Activated T-cell treated with anti-CD3 and anti-CD28 coated beads, Interleukin-2, amount 50 U/mL, for 72 hours (primary cell): ENCODE measurements around the gene CCDC181. TPM values are rescaled to one million over a fixed set of nuclear protein-coding genes. Genes with fewer than 3 reads are reported as not detected.

ENCODE experiments used
- ATAC-seq, 2 donors: fragments of 150-1000 bp; cut with Tn5 transposase; replicated peaks in 1 of 2; 2 replicates each; pipeline ENCODE4 v1.10.0; 2021; ENCODE audit warnings: moderate library complexity in 2 of 2, mild to moderate bottlenecking in 1 of 2
- DNase-seq, 2 donors: peaks; one replicate each; pipeline ENCODE4 v3.0.0; 2021 to 2022; ENCODE audit warnings: mixed read lengths in 1 of 2
- H3K27ac Mint-ChIP-seq: one replicate; pipeline ENCODE4 v1.8.0; 2022; ENCODE audit warnings: mild to moderate bottlenecking, moderate library complexity, mixed read lengths
- H3K27me3 Mint-ChIP-seq: one replicate; pipeline ENCODE4 v1.8.0; 2022; ENCODE audit warnings: low read depth, mixed read lengths
- H3K36me3 Mint-ChIP-seq, 2 donors: one replicate each; pipeline ENCODE4 v1.8.0; 2022; ENCODE audit warnings: mixed read lengths in 2 of 2, mild to moderate bottlenecking in 1 of 2; ENCODE audit not compliant: insufficient read depth in 2 of 2
- H3K4me1 Mint-ChIP-seq: one replicate; pipeline ENCODE4 v1.8.0; 2022; ENCODE audit warnings: low read depth, mixed read lengths
- H3K4me3 Mint-ChIP-seq, 2 donors: one replicate each; pipeline ENCODE4 v1.8.0; 2022; ENCODE audit warnings: mild to moderate bottlenecking in 2 of 2, mixed read lengths in 2 of 2, moderate library complexity in 2 of 2
- H3K9me3 Mint-ChIP-seq, 2 donors: one replicate each; pipeline ENCODE4 v1.8.0; 2022; ENCODE audit warnings: mixed read lengths in 2 of 2
- total RNA-seq, 2 donors: library from RNA; stranded (reverse); gene quantifications; one replicate each; pipeline ENCODE4 v1.2.3, GENCODE V29; 2022

CCDC181 gene
- total RNA-seq, 2 donors from 2014 or later: not detected

DNA sequence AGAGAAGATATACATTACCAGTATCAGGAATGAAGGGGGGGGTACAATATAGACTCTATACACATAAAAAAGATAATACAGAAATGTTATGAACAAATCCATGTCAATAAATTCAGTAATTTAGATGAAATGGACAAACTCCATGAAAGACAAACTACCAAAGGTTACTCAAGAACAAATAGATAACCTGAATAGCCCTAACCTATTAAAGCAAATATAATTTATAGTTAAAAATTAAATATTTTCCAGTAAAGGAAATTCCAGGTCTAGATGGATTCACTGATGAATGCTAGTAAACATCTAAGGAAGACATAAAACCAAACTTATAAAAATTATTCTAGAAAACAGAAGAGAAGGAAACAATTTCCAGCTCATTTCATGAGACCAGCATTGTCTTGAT, 46.1 kb downstream of the CCDC181 start:
- H3K27me3 Mint-ChIP-seq: no peaks in the 10 kb centered on the region
- no peak overlapping the region for H3K4me3 Mint-ChIP-seq
- H3K36me3 Mint-ChIP-seq: peaks cover 0 to 1% of the 10 kb centered on the region in 2 donors
- ATAC-seq: no peak
- H3K9me3 Mint-ChIP-seq: no peaks in the 10 kb centered on the region
- no peaks in the 10 kb centered on the region for H3K4me1 Mint-ChIP-seq
- no peak for DNase-seq
- H3K27ac Mint-ChIP-seq: no peak overlapping the region

DNA sequence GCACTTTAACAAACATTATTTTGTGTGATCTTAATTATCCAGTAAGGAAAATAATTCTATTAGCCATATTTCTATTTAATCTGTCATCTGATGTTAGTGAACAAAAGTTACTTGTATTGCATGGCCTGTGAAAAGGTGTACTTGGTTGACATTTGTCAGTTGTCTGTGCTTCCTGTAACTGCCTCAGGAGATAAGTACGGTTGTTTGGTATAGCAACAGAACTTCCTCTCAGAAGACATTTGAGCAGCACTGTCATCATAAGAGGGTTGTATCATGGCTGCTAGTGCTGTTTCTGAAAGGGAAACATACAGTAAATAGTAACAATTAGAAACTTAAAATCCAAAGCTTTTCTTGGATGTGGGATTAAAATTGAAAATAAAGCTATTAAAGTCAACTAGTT, 55.9 kb downstream of the CCDC181 start:
- H3K27ac Mint-ChIP-seq: peak overlapping the region; percentile 24
- peaks cover 1 to 3% of the 10 kb centered on the region in 2 donors for H3K36me3 Mint-ChIP-seq
- ATAC-seq (no peak), DNase-seq (no peak)
- H3K4me1 Mint-ChIP-seq: peaks cover 27% of the 10 kb centered on the region
- peak overlapping the region in 1 of 2 donors; percentile 45 for H3K4me3 Mint-ChIP-seq
- no peaks in the 10 kb centered on the region for H3K9me3 Mint-ChIP-seq
- H3K27me3 Mint-ChIP-seq: no peaks in the 10 kb centered on the region

DNA sequence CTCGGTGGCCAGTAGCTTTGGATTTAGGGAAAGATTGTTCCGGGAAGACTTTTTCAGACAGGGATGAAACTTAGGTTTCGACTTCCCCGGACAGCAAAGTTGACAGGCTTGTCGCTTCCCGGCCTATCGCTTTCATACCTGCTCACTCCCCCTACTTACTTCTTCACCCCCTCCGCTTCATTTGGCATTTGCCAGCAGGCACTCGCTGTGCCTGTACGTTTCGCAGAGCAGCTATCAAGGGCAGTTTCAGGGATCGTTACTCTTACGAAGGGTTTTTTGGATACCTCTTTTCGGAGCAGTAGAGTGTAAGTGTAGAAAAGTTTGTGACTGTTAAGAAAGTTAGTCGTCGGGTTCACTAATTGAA, 58.9 kb downstream of the CCDC181 start:
- peaks cover 27% of the 10 kb centered on the region for H3K4me1 Mint-ChIP-seq
- peaks cover 4% of the 10 kb centered on the region in 2 donors for H3K9me3 Mint-ChIP-seq
- no peak overlapping the region for H3K27ac Mint-ChIP-seq
- H3K27me3 Mint-ChIP-seq: no peaks in the 10 kb centered on the region
- H3K36me3 Mint-ChIP-seq: peaks cover 1 to 7% of the 10 kb centered on the region in 2 donors
- ATAC-seq (peak; percentile 3), DNase-seq (peak; percentile 18 to 30)
- no peak overlapping the region for H3K4me3 Mint-ChIP-seq

DNA sequence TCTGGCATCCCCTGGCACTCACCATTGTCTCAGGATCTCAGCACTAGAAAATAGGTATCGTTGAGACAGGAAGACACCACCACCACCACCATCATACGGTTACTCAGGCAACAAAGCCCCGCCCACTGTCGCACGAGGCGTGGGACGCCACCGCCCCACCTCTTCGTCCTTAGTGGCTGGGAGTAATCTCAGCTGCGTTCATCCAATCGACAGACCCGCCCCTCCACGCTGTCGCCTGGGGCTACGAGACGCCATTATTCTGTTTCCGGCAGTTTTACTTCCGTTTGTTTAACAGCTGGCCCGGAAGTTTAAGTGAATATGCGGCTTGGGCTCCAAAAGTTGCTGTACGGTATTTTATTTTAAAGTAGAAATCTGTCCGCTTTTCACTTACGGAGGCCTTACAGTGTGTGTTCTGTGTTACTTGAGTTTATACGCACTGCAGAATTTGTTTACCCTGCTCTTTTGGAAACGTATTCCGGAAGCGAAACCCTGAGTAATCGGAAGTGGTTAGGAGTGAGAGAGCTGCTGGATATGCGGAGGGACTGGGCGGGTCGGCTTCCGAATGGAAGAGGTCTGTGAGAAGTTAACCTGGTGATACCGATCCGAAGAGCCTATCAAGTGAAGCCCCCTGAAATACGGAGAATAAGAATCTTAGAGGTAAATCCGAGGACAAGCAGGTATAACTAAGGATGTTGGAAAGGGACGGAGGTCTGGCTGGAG, 59.4 kb downstream of the CCDC181 start, which contains the start of the genes BLZF1 and NME7:
TSS of gene BLZF1 (plus strand) at position 510 of the 720 bp plus-strand sequence. CDS start 1,328 bp downstream, outside the sequence.
TSS of gene NME7 (minus strand) at position 112 of the 720 bp plus-strand sequence. CDS start at position 25, 87 bp downstream.
- peak; percentile 98 to 99 for DNase-seq
- H3K36me3 Mint-ChIP-seq: peaks cover 1 to 7% of the 10 kb centered on the region in 2 donors
- no peak within 1 kb of the TSS for H3K4me3 Mint-ChIP-seq
- H3K4me1 Mint-ChIP-seq: peaks cover 28% of the 10 kb centered on the region
- no peak within 1 kb of the TSS for H3K27ac Mint-ChIP-seq
- ATAC-seq: peak; percentile 93
- H3K9me3 Mint-ChIP-seq: peaks cover 4% of the 10 kb centered on the region in 2 donors
- no peaks in the 10 kb centered on the region for H3K27me3 Mint-ChIP-seq

DNA sequence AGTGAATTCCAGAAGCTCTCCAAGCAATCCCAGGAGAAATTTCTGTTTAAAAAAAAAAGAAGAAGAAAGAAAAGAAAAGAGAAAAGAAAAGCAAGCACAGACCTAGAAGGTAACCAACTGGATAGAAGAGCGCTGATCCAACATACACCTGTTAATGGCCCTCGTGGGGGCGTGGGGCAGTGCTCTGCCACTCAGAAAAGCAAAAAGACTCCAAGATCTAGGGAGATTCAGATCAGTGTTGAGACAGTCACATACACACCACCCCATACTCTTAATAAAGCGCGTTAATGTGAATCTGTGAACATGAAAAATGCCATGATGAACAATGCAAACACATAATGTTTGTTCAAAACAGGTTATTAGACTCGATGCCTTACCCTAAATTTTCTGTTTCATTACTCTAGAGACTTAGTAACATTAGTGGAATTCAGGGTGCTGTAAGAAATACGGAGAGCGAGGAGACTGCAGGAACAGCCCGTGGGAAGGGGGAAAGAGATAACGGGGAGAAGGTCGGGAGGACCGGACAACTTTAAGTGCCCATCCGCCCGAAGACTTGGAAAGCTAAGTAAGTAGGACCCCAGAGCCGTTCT, 60.1 kb downstream of the CCDC181 start:
- DNase-seq: no peak

DNA sequence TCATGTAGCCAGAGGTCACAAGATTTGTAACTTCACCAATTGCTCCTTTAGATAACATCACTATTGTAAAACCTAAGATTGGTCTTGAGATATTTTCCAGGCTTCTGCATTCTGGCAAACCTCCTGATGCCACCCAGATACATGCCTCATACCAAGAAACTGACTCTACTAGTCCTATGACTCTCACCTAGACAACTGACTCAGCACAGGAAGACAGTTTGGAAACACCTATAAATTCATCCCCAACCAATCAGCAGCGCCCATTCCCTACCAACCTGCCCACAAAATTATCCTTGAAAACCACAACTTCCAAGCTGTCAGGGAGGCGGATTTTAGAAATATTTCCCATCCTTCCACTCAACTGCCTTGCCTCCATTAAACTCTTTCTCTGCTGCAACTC, 62.3 kb downstream of the CCDC181 start:
- no peaks in the 10 kb centered on the region for H3K27me3 Mint-ChIP-seq
- H3K4me3 Mint-ChIP-seq: no peak overlapping the region
- peaks cover 18% of the 10 kb centered on the region for H3K4me1 Mint-ChIP-seq
- H3K27ac Mint-ChIP-seq: no peak overlapping the region
- DNase-seq: peak; percentile 23 to 34
- peaks cover 4% of the 10 kb centered on the region in 2 donors for H3K9me3 Mint-ChIP-seq
- ATAC-seq: peak; percentile 17 to 35
- peaks cover 0 to 4% of the 10 kb centered on the region in 2 donors for H3K36me3 Mint-ChIP-seq

More for the DNA sequence above, 60.1 kb downstream of the CCDC181 start:
- Mint-ChIP-seq H3K9me3 (peaks cover 4% of the 10 kb centered on the region in 2 donors), H3K27ac (no peak overlapping the region), H3K36me3 (peaks cover 1 to 7% of the 10 kb centered on the region in 2 donors), H3K4me3 (no peak overlapping the region), H3K4me1 (peaks cover 34% of the 10 kb centered on the region), H3K27me3 (no peaks in the 10 kb centered on the region)
- no peak for ATAC-seq

DNA sequence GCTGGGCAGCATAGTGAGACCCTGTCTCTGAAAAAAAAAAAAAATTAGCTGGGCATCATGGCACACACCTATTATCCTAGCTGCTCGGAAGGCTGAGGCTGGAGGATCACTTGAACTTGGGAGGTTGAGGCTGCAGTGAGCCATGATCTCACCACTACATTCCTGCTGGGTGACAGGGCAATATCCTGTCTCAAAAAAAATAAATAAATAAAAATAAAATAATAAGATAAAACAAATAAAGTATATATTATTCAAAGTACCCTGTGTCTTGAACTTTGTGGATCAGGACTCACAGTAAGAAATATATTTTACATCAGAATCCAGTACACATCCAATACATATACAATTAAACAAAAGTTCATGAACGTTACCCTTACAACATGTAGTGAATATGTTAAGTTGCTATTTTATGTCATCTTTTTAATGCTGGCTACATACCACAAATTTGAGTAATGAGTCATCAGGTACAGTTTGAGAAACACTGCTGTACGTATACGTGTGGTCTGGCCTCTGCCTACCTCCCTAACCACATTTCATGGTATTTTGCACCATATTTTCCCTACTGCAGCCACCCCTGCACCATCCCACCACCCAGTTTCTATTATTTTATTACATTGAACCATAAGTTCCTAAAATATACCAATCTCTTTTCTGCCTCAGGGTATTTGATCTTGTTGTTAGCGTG, 64.1 kb downstream of the CCDC181 start:
- peak; percentile 33 to 37 for ATAC-seq

DNA sequence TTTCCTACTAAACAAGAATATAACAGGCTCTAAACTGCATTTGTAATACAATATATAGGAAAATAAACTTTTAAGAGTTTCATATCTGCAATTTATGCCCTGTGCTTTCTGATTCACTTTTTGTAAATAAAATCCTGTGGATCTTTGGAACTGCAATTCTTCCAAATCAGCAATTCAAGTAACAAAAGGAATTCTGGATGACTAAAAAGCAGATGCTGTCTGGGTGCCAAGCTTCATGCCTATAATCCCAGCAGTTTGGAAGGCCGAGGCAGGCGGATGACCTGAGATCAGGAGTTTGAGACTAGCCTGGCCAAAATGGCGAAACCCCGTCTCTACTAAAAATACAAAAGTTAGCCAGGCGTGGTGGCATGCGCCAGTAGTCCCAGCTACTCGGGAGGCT, 66.0 kb downstream of the CCDC181 start:
- ATAC-seq (no peak), DNase-seq (no peak)
- peaks cover 4% of the 10 kb centered on the region in 2 donors for H3K9me3 Mint-ChIP-seq
- no peak overlapping the region for H3K4me3 Mint-ChIP-seq
- H3K27ac Mint-ChIP-seq: no peak overlapping the region
- H3K4me1 Mint-ChIP-seq: peaks cover 7% of the 10 kb centered on the region
- no peaks in the 10 kb centered on the region for H3K27me3 Mint-ChIP-seq
- H3K36me3 Mint-ChIP-seq: peaks cover 0 to 4% of the 10 kb centered on the region in 2 donors

More for the DNA sequence above, 64.1 kb downstream of the CCDC181 start:
- Mint-ChIP-seq H3K4me3 (peak overlapping the region; percentile 36 to 64), H3K9me3 (peaks cover 4% of the 10 kb centered on the region in 2 donors), H3K36me3 (peaks cover 0 to 4% of the 10 kb centered on the region in 2 donors), H3K4me1 (peaks cover 7% of the 10 kb centered on the region), H3K27me3 (no peaks in the 10 kb centered on the region), H3K27ac (peak overlapping the region; percentile 86)
- peak; percentile 35 to 46 for DNase-seq

DNA sequence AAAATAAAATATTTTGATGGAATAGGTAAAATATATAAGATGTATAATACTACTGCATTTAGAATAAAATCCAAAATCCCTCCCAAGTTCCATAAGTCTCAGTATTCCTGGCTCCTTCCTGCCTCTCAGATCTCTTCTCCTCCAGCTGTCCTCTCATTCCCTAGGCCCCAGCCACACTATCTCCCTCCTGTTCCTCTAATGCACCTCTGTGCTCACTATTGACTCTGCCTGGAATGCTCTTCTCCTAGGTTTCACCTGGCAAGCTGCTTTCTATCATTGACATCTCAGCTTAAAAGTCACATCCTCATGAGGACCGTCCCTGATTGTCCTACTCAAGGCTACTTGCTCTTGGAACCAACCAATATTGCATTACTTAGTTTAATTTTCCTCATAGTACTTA, 66.9 kb downstream of the CCDC181 start:
- H3K9me3 Mint-ChIP-seq: peaks cover 4% of the 10 kb centered on the region in 2 donors
- no peak for ATAC-seq
- no peak overlapping the region for H3K27ac Mint-ChIP-seq
- DNase-seq: no peak
- H3K36me3 Mint-ChIP-seq: peaks cover 0 to 4% of the 10 kb centered on the region in 2 donors
- no peak overlapping the region for H3K4me3 Mint-ChIP-seq
- peaks cover 7% of the 10 kb centered on the region for H3K4me1 Mint-ChIP-seq
- no peaks in the 10 kb centered on the region for H3K27me3 Mint-ChIP-seq

DNA sequence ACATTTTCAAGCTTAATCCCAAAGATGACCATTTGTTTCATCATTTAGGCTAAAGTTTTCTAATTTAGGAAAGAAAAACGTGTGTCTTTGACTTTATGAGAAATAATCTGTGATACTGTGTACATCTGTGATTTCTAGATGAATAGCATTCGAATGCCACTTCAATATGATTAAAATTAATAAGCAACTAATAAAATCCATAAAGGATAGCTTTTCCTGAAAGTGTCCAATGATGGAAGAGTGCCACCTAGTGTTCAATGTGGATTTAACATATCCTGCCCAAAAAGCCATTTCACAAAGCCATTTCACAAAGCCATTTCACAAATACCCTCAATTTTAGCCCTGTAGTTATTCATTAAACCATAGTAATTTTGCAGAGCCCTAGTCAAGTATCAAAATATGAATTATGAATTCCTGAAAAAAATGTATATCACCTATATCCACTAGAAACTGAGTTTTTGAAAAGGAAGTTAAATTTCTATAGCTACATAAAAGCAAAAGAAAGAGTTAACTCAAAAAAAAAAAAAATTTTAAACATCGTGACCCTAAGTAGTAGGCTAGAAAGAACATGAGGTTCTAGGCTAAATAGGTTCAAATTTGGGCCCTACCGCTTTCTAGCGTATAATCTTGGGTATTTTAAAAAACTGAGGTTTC, 78.8 kb downstream of the CCDC181 start:
- DNase-seq: peak; percentile 14 to 27

DNA sequence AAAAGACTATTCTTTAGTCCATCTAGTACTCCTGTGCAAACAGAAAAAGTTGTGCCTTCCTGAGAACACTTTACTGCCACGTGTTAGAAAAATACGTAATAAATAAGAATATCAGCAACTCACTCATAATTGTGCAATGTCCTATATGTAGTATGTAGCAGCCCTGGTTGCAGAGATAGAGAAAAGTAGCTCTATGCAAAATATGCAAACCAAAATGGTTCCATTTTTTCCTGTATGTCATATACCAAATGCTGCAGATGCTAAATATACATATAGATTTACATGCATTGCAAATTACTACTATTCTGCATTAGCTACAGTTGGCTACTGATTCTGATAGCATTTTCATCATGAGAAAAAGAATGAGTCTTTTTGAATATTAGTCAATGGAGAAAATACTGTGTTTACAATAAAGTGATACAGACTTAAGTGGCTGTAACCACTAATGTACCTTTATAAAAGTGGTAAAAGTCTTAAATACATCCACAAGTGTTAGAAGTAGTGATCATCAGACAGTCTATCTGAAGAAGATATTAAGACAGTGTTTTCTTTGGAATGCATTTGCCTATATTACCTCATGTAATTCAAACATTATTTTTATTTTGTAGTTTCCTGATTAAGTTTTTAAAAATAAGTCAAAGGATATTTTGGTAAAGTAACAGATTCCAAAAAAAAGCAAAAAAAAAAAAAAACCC, 79.4 kb downstream of the CCDC181 start:
- Mint-ChIP-seq H3K4me3 (no peak overlapping the region), H3K9me3 (peaks cover 0 to 2% of the 10 kb centered on the region in 2 donors), H3K27me3 (no peaks in the 10 kb centered on the region), H3K36me3 (peaks cover 0 to 2% of the 10 kb centered on the region in 2 donors), H3K27ac (no peak overlapping the region), H3K4me1 (peaks cover 15% of the 10 kb centered on the region)
- ATAC-seq (no peak), DNase-seq (no peak)

More for the DNA sequence above, 78.8 kb downstream of the CCDC181 start:
- peaks cover 0 to 2% of the 10 kb centered on the region in 2 donors for H3K9me3 Mint-ChIP-seq
- no peak overlapping the region for H3K4me3 Mint-ChIP-seq
- no peaks in the 10 kb centered on the region for H3K27me3 Mint-ChIP-seq
- peaks cover 15% of the 10 kb centered on the region for H3K4me1 Mint-ChIP-seq
- H3K36me3 Mint-ChIP-seq: peaks cover 1 to 2% of the 10 kb centered on the region in 2 donors
- no peak for ATAC-seq
- no peak overlapping the region for H3K27ac Mint-ChIP-seq

DNA sequence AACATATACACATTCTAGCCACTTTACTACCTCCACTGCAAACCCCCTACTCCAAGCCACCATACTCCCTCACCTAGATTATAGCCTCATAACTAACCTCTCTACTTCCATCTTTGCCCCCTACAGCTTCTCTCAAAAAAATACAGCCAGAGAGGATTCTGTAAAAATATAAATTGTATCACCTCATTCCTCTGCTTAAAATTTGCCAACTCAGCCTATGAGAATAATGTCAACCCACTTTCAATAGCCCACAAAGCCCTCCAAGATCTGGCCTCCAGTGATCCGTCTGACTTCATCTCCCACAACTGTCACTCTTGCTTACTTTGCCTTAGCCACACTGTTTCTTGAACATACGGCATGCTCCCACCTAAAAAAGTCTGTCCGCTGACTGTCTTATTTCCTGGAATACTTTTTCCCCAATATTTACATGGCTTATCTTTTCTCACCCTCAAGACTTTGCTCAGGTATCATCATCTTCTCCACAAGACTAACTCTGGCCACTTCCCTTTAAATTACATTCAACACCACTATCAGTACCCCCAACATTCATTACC, 81.2 kb downstream of the CCDC181 start:
- Mint-ChIP-seq H3K4me1 (peaks cover 2% of the 10 kb centered on the region), H3K36me3 (no peaks in the 10 kb centered on the region), H3K9me3 (no peaks in the 10 kb centered on the region), H3K27ac (no peak overlapping the region), H3K27me3 (no peaks in the 10 kb centered on the region), H3K4me3 (no peak overlapping the region)
- no peak for DNase-seq
- ATAC-seq: no peak
